ENCODE results near the gene NLGN4X.

Gene NLGN4X

DNA sequence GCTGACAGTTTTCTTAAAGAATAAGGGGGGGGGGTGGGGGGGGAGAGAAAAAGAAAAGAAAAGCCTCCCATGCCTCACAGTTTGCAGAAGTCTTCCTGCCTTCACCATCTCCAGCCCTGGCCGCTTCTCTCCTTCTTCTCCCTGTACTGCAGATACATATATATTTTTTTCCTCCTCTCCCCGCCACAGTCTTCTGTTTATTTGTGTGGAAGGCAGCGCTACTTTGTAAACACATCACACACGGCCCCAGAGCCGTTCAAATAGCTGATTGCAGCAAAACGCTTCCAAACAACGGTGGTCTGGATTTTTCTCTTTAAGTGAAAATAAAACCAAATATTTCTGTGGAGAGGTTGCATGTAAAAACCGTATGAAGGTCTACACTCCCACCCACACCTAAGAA is 732 bp downstream of the NLGN4X start:
- H3K27me3 ChIP-seq, result no peaks in the 10 kb centered on the region
- no peak for DNase-seq
- no peaks in the 10 kb centered on the region for H3K4me1 ChIP-seq
- TF ChIP-seq, protein P1, sequence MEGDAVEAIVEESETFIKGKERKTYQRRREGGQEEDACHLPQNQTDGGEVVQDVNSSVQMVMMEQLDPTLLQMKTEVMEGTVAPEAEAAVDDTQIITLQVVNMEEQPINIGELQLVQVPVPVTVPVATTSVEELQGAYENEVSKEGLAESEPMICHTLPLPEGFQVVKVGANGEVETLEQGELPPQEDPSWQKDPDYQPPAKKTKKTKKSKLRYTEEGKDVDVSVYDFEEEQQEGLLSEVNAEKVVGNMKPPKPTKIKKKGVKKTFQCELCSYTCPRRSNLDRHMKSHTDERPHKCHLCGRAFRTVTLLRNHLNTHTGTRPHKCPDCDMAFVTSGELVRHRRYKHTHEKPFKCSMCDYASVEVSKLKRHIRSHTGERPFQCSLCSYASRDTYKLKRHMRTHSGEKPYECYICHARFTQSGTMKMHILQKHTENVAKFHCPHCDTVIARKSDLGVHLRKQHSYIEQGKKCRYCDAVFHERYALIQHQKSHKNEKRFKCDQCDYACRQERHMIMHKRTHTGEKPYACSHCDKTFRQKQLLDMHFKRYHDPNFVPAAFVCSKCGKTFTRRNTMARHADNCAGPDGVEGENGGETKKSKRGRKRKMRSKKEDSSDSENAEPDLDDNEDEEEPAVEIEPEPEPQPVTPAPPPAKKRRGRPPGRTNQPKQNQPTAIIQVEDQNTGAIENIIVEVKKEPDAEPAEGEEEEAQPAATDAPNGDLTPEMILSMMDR (IDR thresholded peaks at IDR 0.05; ENCODE audit: low read depth, low read length), result no peak
- no peak overlapping the region for H3K4me3 ChIP-seq (ENCODE audit: low read depth, low read length)
- no peaks in the 10 kb centered on the region for H3K9me3 ChIP-seq
- H3K36me3 ChIP-seq, result no peaks in the 10 kb centered on the region

DNA sequence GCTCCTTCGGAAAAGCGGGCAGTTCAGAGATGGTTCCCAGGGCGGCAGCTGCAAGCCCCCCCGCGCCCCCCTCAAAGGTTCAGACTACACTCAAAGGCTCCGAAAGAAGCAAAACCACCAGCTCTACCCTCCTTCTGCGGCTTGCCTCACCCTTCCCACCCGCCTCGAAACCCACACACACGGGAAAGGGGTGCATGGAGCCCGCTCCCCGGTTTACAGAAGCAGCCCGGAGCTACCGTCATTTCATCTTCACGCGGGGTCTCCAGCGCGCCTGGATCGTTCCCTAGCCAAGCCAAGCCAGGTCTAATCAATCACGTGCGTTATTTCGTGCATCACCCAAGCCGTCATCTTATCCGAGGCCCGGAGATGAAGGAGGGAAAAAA is 1.2 kb downstream of the NLGN4X start:
- no peak for DNase-seq
- H3K4me1 ChIP-seq, result no peaks in the 10 kb centered on the region
- H3K9me3 ChIP-seq, result no peaks in the 10 kb centered on the region
- TF ChIP-seq, protein P1 (IDR thresholded peaks at IDR 0.05; ENCODE audit: low read depth, low read length), result no peak
- no peaks in the 10 kb centered on the region for H3K36me3 ChIP-seq
- no peaks in the 10 kb centered on the region for H3K27me3 ChIP-seq
- no peak overlapping the region for H3K4me3 ChIP-seq (ENCODE audit: low read depth, low read length)

DNA sequence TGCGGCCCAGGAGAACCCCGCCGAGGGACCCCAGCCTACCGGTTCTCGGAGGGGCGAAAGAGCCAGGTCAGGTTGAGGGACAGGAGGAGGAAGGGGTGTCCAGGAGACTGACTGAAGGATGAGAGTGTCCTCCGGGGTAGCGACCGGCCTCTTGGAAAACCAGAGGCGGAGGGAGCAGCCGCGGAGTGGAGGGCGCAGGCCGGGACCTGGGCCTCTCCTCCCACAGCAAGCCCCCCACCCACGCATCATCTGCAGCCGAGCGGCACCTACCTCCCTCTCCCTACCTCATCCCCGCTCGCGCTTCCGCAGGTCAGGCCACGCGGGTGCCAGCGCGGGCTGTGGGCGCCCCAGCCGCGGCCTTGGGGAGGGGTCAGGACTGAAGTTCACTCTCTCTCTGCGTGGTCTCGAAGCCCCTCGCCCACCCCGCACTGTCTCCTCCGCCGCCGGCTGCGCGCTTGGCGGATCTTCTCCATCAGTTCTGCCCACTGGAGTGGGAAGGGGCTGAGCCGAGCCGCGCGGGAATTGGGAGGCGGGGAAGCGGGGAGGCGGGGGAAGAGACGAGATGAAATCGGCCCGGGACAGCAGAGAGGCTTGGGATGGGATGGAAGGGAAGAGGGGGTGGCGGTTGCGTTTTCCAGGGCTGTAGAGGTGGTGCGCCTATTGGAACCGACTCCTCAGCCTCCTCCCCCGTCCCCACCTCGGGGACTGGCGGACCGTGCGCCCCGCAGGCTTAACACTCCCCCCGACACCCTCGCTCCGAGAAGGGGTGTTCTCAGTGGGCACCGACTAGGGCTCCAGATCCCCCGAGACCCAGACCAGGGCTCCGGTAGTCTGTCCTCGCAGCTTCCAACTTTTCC is 1.8 kb downstream of the NLGN4X start:
- no peaks in the 10 kb centered on the region for H3K4me1 ChIP-seq
- H3K9me3 ChIP-seq, result no peaks in the 10 kb centered on the region
- no peak overlapping the region for H3K4me3 ChIP-seq (ENCODE audit: low read depth, low read length)
- no peaks in the 10 kb centered on the region for H3K27me3 ChIP-seq
- no peak for DNase-seq
- TF ChIP-seq, protein P1 (IDR thresholded peaks at IDR 0.05; ENCODE audit: low read depth, low read length), result no peak
- H3K36me3 ChIP-seq, result no peaks in the 10 kb centered on the region

DNA sequence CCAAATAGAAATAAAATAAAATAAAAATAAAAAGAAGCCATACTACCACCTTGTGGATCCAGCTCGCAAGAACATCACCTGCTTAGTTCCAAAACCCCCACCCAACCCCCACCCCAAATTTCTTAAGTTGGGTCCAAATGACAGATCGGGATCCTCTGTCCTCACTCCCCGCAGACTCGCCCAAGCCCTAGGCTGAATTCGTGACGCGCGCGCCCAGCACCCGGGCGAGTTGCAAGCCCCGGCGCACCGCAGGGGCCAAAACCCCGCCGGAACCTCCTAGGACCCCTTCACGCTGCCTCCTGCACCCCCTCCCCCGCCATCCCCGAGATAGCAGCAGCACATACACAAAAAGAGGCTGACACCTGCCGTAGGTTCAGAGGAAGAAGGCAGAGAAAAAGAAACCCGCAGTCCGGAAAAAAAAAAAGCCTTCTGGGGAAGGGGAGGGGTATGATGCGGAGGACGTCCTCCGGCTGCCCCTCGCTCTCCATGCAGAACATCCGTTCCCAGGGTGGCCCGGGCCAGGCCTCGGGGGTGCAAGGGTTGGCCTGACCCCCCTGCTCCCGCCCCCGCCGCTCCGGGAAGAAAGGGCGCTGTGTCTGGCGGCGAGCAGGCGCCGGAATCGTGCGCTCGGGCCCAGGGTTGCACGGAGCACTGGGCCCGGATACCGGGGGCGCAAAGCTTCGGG is 2.6 kb downstream of the NLGN4X start:
- DNase-seq, result no peak
- Histone ChIP-seq H3K4me1 (no peaks in the 10 kb centered on the region), H3K36me3 (no peaks in the 10 kb centered on the region), H3K9me3 (no peaks in the 10 kb centered on the region), H3K4me3 (ENCODE audit: low read depth, low read length) (no peak overlapping the region), H3K27me3 (no peaks in the 10 kb centered on the region)
- TF ChIP-seq, protein P1 (IDR thresholded peaks at IDR 0.05; ENCODE audit: low read depth, low read length), result no peak

DNA sequence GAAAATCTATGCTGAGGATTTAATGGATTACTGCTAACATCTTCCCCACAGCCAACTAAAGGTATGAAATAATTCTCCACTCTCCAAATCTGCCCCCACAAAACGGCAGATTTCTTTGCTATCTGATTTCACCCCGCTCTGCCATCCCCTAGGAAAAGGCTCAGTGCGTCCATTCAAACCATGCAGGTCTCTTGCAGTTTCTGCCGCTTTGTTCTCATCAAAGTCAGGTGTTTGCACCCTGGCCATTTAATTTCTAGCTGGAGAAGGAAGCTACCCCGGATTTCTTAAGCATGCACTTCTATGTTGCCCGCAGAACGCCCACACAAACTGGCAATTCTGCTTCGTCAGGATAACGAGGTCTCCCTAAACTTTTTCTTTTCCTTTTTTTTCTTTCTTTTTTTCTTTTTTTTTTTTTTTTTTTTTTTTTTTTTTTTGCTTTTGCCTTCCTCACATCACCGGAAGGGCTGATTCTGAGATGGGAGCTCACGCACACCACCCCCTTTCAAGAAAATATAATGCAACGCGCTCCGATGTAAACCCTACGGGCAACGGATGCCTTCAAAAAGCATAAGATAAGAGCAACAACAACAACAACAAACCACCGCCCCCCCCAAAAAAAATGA is 3.3 kb downstream of the NLGN4X start:
- Histone ChIP-seq H3K4me3 (ENCODE audit: low read depth, low read length) (no peak overlapping the region), H3K27me3 (no peaks in the 10 kb centered on the region), H3K4me1 (no peaks in the 10 kb centered on the region), H3K9me3 (no peaks in the 10 kb centered on the region), H3K36me3 (no peaks in the 10 kb centered on the region)
- DNase-seq, result no peak
- TF ChIP-seq, protein P1 (IDR thresholded peaks at IDR 0.05; ENCODE audit: low read depth, low read length), result no peak
